Pulmonary artery endothelial cell (primary cell): ENCODE data around the gene WWOX. TPM values are rescaled to one million over a fixed set of nuclear protein-coding genes. Genes with fewer than 3 reads are reported as not detected.

Source experiments
- DNase-seq: peaks from one replicate; pipeline ENCODE4 v3.0.0-alpha.2; 2011; ENCODE audit warnings: low read depth, low spot score
- total RNA-seq: library from RNA; depleted of rRNA; stranded (reverse); fragments of >200 nt; gene quantifications from 2 replicates; pipeline ENCODE4 v1.2.3, GENCODE V29; 2014

The WWOX gene
- total RNA-seq, 1 donor from 2014 or later: 15.9 TPM

DNA sequence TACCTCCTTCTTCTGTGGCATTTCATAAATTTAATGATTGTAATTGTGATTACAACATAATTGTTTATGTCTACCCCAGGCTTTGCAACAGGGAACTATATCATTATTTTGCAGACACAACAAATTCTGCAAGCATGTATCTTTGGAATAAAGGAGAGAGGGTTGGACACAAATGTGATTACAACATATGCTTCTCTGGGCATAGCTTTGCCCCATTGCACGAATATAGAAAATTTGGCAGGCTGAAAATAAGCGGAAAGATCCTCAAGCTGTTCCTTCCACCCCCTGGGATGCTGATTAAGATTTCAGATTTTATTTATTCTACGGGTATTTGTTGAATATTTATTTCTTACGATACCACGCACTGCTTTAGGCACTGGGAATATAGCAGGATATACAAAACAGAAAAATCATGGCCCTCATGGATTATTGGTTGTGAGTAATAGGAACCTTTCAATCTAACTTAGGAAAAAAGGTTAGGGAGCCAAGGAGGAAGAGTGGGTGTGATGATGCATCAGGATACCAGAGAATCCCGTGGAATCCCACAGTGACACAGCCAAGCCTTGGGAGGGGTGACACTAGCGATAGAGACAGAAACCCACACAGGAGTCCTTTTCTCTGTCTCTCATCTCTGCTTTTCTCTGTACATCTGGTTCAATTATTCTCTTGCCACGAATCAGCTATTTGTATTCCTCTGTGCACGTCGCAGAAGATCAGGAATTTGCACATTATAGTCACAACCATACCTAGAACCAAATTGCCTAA, 980.4 kb downstream of the WWOX start:
- DNase-seq: no peak

DNA sequence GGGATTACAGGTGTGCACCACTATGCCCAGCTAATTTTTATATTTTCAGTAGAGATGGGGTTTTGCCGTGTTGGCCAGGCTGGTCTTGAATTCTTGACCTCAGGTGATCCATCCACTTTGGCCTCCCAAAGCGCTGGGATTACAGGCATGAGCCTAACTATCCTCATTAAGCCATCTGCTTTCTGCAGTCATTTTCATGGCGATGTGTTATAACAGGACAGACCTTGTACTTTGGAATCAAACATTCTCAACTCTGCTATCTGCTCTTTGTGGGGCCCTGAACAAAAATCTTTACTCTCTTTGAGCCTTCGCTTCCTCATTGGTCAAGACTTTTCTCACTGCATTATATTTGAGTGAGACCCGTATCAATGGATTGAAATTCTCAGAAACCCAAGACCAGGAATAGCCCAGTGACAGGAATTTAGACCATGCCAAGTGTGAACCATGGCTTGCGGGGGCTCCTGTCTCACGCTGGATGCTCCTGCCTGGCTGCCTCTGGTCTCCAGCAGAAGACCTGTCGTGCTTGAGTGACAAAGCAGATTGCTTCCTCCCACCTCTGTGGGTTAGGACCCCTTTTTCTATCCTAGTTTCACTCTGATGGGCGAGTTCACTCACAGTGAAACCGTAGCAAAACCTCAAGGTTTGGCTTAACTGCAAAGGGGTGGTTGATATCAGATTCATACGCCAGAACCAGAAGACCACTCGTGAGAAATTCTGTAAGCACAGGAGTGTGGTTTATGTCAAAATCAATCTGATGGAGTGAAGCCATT, 982.0 kb downstream of the WWOX start:
- DNase-seq: no peak

DNA sequence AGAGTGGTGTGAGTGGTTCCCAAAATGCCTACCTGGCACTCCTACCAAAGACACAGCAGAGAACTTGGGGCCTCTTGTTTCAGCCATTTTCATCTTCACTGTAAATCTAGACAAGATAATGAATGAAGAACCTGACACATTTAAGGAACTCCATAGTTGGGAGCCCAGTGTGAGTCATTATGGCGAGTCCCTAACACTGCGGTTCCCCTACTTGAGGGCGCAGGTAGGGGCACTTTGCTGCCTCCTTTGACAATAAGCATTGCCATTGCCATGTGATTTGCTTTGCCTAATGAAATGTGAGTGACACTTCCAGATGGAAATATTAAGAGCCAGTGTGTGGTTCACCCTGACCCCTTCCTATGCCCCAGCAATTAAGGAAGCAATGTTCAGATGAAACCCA, 983.5 kb downstream of the WWOX start:
- DNase-seq: no peak

DNA sequence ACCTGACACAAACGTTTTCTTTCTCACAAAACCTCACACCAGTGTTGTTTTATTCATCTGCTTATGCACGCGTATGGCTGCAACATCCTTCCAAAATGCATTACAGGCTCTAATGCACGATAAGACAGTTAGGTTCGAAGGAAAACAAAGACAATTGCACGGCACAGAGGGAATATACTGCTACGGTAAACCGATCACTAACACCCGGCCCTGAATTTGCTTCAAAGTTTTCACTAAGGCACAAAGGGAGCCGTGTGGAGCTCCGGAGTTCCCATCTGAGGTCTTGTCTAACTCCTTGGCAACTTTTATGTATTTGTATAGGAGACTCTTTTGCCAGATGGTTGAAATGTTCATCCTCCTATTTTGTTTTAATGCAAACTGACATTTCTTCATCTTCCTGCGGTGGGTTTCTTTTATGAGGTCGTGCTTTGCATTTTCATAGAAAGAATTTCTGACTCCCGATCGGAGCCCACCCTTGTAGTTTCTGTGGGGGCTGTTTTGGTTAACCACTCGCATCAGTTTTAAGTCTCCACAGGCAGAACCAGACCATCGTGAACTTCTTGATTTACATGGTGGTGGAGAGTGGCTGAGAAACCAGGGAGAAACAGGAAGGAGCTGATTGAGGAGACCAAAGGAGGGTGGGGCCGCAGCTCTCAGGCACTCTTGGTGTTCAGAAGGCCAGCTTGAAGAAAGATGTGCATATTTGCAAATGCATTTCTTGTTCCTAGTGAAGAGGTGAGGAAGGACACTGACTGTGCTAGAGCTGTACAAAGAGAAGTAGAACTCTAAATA, 984.2 kb downstream of the WWOX start:
- DNase-seq: no peak

DNA sequence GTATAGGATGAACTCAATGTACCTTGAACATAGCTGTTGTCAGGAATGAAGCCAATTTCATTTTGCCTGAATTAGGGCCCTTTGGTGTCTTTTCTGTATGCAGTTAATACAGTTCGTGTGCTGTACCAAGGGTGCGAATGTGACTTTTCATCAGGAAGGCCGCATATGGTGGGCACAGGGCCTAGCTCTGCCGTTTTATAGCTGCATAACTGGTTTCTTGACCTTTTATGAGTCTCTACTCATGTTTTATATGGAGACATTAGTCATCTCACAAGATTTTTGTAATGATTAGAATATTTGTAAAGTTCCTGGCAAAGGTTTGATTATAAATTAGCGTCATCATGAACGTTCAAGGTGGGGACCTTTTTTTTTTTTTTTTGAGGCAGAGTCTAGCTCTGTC, 989.5 kb downstream of the WWOX start:
- DNase-seq: no peak

DNA sequence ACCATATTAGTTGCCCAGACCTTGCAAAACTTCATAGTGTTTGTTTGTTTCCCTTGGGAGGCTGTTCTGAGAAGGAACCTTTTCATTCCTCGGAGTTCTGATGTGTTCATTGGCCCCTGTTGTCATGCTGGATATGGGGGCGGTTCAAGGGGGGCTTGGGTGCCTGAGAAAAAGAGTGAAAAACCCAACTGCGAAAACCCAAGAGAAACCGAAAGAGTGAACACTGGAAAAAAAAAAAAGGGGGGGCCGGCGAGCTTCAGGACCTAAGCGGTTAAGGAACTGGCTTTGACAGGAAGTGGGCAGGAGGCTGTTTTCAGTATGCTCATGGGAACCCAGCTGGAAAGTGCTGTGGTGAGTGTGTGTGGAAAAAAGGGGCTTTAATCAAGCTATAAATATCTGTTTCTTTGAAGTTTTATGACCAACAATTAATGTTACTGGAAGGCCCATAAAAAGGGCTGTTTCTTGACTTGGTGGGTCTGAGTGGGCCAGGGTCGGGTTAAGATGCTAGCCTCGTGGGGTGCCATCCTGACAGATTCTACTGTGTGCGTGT, 990.4 kb downstream of the WWOX start:
- DNase-seq: no peak

DNA sequence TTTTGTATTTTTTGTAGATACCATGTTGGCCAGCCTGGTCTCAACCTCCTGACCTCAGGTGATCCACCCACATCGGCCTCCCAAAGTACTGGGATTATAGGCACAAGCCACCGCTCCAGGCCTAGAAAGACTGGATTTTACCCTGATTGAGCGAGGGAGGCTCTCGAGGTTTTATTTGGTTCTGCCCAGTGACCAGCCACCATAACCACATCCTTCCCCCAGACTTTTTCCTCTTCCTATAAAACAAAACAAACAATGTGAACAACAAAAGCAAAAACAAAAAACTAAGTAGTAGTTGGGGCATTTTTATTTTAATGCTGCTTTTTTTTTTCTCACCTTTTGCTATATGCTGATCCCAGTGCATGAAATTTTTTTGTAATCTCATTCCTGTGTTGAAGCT, 991.5 kb downstream of the WWOX start:
- DNase-seq: no peak

DNA sequence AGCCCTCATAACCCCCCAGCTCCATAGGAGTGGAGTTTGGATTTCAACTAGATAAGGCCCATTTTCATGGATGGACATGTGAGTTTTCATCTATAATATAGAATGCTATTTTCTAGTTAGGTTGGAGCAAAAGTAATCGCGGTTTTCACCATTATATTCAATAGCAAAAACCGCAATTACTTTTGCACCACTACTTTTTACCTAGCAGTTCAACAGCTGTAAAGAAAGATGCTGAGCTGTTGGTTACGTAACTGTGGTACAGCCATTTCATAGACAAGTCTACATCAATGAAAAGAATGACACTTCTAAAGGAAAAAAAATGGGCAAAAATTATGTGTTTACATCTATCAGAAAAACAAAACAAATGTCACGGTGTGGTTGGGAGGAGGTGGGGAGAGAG, 993.4 kb downstream of the WWOX start:
- no peak for DNase-seq

DNA sequence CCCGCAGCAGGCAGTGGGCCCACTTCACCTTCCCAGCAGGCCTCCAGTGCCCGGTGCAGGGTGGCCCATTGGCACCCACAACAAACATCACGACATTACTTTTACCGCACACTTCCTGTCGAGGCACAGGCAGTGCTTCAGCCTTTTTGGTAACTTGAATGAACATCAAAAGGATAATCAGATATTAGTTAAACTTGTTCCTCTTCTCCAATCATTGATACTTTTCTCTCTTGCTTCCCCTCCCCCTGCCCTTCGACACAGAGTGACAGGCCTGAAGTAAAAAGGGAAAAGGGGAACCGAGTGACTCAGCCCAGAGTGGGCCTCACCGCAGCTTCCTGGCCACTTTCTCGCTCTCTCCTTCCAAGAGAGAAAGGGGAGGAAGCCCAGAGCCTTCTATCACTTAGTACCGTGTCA, 994.1 kb downstream of the WWOX start:
- DNase-seq: no peak

DNA sequence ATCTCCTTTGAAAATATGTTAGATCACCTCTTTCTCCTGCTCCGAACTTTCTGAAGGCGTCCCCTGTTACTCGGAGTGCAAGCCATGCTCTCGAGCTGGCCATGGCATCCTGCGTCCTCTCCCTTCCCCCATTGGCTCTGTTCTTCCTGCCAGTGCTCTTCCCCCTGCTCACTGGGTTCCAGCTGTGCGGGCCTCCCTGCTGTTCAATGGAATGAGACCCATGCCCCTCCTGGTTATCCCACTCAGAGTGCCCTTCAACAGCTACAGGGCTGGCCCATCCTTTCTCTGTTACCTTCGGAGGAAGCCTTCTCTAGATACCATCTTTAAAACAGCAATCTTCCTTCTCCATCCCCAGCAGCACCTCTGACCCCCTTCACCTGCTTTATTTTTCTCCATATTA, 996.8 kb downstream of the WWOX start:
- DNase-seq: no peak

DNA sequence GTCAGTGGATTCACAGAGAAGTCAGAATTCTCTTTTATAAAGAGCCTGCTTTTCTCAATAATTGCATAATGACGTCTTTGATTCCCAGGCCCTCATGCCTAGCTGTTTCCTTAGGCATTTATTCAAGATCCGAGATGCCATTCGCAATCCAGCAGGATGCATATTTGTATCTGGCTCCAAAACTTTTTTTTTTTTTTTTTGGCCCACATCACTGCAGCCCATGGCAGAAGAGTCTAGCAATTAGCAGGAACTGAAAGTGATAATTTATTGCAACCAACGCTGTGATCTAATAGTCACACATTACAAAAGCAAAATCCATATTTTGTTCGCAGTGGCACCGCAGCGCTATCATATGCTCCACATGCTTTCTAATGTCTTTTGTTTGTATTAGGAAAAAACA, 997.7 kb downstream of the WWOX start:
- DNase-seq: no peak

DNA sequence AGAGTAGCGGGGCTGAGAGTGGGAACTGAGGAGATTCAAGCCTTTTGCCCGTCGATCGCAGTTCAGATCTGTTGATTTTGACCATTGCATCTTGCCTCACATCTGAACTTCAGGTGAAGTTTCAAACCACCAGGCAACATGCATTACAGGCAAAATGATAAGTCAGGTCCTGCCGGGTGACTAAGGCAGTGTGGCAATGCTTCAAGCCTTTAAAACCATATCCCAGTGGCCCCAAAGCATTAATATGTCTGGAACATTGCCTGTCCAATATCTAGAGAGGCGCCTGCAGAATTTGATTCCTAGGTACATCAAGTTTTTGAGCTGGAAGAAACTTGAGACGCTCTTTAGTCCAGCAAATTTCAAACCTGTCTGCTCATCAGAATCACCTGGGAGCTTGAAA, 998.3 kb downstream of the WWOX start:
- no peak for DNase-seq

DNA sequence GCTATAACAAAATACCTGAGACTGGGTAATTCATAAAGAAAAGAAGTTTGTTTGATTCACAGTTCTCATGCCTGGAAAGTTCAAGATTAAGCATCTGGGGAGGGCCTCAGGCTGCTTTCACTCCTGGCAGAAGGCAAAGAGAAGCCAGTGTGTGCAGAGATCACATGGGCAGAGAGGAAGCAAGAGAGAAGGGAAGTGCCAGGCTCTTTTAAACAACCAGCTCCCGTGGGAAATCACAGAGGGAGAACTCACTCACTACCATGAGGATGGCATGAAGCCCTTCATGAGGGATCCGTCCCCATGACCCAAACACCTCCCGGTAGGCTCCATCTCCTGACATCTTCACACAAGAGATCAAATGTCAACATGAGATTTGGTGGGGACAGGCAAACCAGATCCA, 999.5 kb downstream of the WWOX start:
- DNase-seq: no peak

DNA sequence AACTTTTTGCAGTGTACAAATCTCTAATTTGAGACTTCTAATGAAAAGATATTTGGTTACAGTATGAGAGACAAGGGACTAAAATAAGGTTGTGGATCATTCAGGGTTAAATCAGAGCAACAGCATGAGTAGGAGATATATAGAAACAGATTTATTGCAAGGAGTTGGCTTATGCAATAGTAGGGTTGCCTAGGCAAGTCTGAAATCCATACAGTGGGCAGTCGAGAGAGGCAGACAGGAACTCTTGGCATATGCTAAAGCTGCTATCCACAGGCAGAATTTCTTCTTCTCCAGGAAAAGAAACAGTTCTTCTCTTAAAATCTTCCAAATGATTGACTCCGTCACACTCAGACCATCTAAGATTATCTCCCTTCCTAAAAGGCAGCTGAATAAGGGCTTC, 1000.3 kb downstream of the WWOX start:
- no peak for DNase-seq

DNA sequence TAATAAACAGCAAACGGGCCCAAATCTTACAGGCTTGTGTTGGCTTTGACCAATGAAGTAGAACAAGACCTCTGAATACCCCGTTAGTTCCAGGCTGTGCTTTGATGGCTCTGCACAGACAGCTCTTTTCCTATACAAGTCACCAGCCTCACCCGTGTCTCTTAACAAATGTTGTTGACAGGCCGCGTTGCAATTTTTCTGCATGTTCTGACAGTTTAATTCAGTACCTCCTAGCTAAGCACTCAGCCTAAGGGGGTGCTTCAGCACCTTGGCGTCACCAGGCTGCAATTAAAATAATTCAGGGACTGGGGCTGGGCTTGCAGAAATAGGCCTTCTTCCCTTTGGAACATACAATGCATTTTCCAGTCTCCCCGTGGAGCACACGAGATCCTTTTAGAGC, 1001.0 kb downstream of the WWOX start:
- DNase-seq: no peak

DNA sequence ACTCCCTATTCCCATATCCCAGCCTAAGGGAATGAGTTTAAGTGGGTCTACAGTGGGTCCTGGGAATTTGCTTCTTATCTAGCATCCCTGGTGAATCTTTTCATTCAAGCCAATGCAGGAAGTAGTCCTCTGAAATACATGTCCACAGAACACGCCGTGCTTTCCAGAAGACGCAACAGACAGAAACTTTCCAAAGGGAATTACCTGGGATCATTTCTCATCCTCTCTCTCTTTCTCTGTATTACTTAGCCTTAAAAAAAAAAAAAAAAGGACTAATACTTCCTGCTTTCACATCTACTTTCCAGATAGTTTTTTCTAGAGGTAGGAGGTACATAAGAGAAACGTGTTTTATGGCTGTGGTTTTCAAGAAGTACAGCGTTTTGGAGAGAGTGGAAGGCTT, 1002.0 kb downstream of the WWOX start:
- DNase-seq: no peak

DNA sequence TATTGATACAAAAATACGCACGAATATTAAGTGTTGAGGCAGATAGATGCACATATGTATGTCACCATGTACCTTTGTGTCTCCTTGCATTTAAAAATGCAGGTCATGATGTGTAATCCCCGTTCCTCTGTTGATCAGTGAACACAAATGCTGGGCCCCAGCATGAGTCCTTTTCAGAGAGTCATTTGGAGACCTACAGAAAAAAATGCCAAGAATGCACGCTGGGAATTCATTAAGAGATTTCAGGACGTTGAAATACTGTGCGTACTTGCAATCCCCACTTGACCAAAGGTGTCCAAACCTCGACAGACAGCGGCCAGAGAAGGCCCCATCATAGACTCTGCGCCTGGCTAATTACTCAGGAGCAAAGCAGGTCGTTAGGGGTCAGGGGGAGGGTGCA, 1005.1 kb downstream of the WWOX start:
- DNase-seq: no peak

DNA sequence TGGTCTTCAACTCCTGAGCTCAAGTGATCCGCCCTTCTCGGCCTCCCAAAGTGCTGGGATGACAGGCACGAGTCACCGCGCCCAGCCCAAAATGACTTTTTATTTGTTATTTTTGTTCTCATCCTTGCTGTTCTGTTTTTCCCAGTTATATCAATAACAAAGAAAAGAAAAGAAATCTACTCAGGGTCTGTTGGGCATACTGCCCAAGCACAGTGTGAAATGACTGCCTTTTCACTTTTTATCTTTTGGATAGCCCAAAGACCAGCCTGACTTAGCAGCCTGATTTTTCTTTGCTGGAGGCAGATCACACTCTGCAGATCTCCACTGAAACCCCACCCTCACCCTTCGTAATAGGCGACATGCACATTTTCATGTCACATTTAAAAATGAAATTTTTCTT, 1007.8 kb downstream of the WWOX start:
- DNase-seq: no peak

DNA sequence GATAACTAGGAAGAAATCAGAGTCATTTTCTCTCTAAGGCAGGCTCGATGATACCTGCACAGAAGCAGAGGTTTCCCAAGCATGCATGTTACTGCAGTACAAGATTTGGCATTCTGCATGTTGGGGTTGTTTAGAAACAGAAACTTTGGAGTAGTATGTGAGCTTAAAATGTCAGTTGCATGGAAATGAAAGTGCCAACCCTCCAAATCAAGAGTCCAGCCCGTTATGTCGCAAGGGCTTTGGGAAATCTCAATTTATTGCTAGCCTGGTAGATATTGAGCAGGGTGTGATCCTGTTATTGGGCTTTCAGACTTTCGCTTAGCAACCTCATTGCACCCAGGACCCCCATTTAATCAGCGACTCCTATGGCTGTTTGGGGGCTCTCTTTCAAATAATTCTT, 1010.3 kb downstream of the WWOX start:
- DNase-seq: no peak

DNA sequence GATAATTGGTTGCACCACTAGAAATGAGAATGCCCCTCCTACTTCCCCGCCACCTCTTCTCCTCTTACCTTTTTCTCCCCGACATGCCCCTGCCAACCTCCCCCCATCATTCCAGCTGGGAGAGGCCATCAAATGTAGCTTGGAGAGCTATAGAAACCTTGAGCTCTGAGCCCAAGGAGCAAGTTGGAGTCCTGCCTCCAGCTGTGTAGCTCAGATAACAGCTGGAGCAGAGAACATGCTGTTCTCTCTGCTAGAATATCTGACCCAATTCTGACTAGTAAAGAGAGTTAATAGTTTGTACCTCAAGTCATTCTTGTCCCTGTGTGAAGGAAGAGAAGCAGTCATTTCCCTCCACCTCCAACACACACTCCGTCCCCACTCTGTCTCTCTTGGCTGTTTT, 1010.8 kb downstream of the WWOX start:
- DNase-seq: no peak

DNA sequence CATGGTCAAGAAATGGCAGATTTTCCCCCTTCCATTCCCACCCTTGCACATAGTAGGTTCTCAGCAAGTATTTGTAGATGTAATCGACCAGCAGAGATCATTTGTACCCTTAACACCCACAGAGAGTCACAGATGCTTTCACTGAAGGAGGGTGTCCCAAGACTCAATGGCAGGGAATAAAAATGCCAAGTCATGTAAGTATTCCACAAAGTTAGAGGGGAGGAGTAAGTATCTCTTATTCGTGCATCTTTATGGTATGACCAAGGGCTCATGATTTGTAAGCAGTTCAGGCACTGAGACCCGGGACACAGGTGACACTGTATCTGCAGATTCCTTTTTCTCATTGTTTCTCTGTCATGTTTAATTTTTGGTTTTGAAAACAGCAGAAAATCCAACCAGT, 1011.5 kb downstream of the WWOX start:
- no peak for DNase-seq

DNA sequence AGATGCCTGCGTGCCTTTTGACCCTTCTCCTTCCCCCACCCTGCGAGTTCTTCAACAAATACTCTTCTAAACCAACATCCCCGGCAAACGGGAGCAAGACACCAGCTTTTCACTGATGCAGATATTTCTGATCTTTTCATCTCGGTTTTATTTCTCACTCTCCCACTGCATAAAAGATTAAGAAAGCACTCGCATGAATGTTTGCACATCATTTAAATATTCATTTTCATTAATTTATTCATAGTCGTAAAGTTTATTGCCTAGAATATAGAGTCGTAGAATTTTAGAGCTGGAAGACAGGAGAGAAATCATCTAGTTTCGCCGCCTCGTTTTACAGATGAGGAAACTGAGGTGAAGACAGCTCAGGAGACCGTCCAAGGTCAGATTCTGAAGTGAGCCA, 1013.0 kb downstream of the WWOX start:
- no peak for DNase-seq
